Psoas muscle (tissue), 8 donors: Measurements from ENCODE around the gene DAB2IP. TPM values are rescaled to one million over a fixed set of nuclear protein-coding genes. Genes with fewer than 3 reads are reported as not detected.

ENCODE experiments used
- ATAC-seq, 4 donors: fragments of 200-7000 bp; cut with Tn5 transposase; one replicate each; pipeline ENCODE4 v1.9.1; 2020; ENCODE audit warnings: moderate library complexity in 3 of 4, mild to moderate bottlenecking in 2 of 4
- DNase-seq, 2 donors: peaks; one replicate each; pipeline ENCODE4 v3.0.0-alpha.2; 2020
- H3K27ac ChIP-seq: fragments of 200-600 bp; one replicate; pipeline ENCODE4 v1.8.0; 2022
- H3K27me3 ChIP-seq, 3 donors: fragments of 200-600 bp in 1 of 3; one replicate each; pipeline versions ENCODE4 v1.6.1 to v1.8.0; 2013 to 2022; ENCODE audit warnings: low read length in 2 of 3, mild to moderate bottlenecking in 2 of 3, moderate library complexity in 1 of 3; ENCODE audit not compliant: insufficient read depth in 3 of 3
- H3K36me3 ChIP-seq, 2 donors: fragments of 200-600 bp in 1 of 2; one replicate each; pipeline versions ENCODE4 v1.6.1 to v1.8.0; 2013 to 2022; ENCODE audit warnings: low read depth in 1 of 2, mild to moderate bottlenecking in 1 of 2, moderate library complexity in 1 of 2; ENCODE audit not compliant: insufficient read depth in 1 of 2
- H3K4me1 ChIP-seq: fragments of 200-600 bp; one replicate; pipeline ENCODE4 v1.8.0; 2022
- H3K4me3 ChIP-seq: fragments of 200-600 bp; one replicate; pipeline ENCODE4 v1.8.0; 2022; ENCODE audit warnings: mild to moderate bottlenecking
- H3K9me3 ChIP-seq: fragments of 200-600 bp; one replicate; pipeline ENCODE4 v1.8.0; 2022
- CTCF ChIP-seq: fragments of 200-600 bp; IDR thresholded peaks from one replicate; pipeline ENCODE4 v1.8.0; 2022; ENCODE audit warnings: antibody characterized with exemption
- WGBS, 3 donors: extraction: QIAGEN DNeasy Blood & Tissue Kit; methylation state at CpG; one replicate each; pipeline versions ENCODE4 v1.1.6 to v1.1.7; 2013; 5-methylcytosine and 5-hydroxymethylcytosine counted together
- intact Hi-C, 2 donors: fragments of 100-400 bp; cut with DNase I; formaldehyde crosslinking; loops; one replicate each; pipeline versions ENCODE4 v1.11.0 to v1.14.2; 2022
- polyA plus RNA-seq, 3 donors: library from polyadenylated mRNA; stranded (reverse); fragments of 200-250 nt; gene quantifications; one replicate each; pipeline ENCODE4 v1.2.3, GENCODE V29; 2013
- total RNA-seq, 4 donors: library from RNA; stranded (reverse); fragmentation: NEBNext Ultra II Directional in 2 of 4; extraction: Animal tissue kit (Norgen Biotek cat#: 25700) in 2 of 4; gene quantifications; one replicate each; pipeline versions ENCODE4 v1.2.1 to v1.2.4, GENCODE V29; 2021 to 2023
- donor health status: healthy with polysubstance abuse.
- donor health status: DM: no; HTN: no; CAD: no; lungs with moderate emphysema.
- donor health status: Bipolar disorder and iron deficiency.
- donor health status: healthy.
- donor health status: DM: yes; HTN: yes; CAD: no.
- donor health status: DM: no; HTN: no; CAD: no.
- donor health status: DM: no; HTN: no; CAD: no.
- donor health status: DM: yes; HTN: yes; CAD: no.

The DAB2IP gene
- total and polyA plus RNA-seq, 7 donors: 14.1 to 66.2 (median 33.4) TPM

GRCh38 chr9:121652021-121652837 lies 795 bp downstream of the DAB2IP start:
- DNase-seq: peak; percentile 42 to 56
- H3K27ac ChIP-seq: peak overlapping the region; percentile 63
- 10 to 13% (median 12%) methylated on average over 29 of the region's 29 CpGs for WGBS, 3 donors
- peaks cover 67% of the 10 kb centered on the region for H3K4me1 ChIP-seq
- no peaks in the 10 kb centered on the region for H3K9me3 ChIP-seq
- no peaks in the 10 kb centered on the region for H3K27me3 ChIP-seq
- H3K36me3 ChIP-seq: no peaks in the 10 kb centered on the region
- H3K4me3 ChIP-seq: peak overlapping the region; percentile 73
- no peak for ATAC-seq
- TF ChIP-seq CTCF: no peak
- intact Hi-C loops: no loop called here

- TF ChIP-seq CTCF: no peak
- intact Hi-C loops: no loop called here
- Histone ChIP-seq H3K27ac (peak overlapping the region; percentile 24), H3K9me3 (no peaks in the 10 kb centered on the region), H3K4me3 (peak overlapping the region; percentile 73), H3K36me3 (no peaks in the 10 kb centered on the region), H3K27me3 (no peaks in the 10 kb centered on the region), H3K4me1 (peaks cover 73% of the 10 kb centered on the region)
- 45 to 65% (median 60%) methylated on average over 2 of the region's 2 CpGs for WGBS, 3 donors
- no peak for ATAC-seq
- DNase-seq: no peak
Measured at GRCh38 chr9:121652838-121653231, 1.4 kb downstream of the DAB2IP start.

- intact Hi-C loops: no loop called here
- DNase-seq (peak in 1 of 2 donors; percentile 28), ATAC-seq (no peak)
- WGBS, 3 donors: 74 to 79% (median 76%) methylated on average over 3 of the region's 3 CpGs
- Histone ChIP-seq H3K27me3 (no peaks in the 10 kb centered on the region), H3K4me1 (peaks cover 85% of the 10 kb centered on the region), H3K36me3 (no peaks in the 10 kb centered on the region), H3K9me3 (no peaks in the 10 kb centered on the region), H3K4me3 (no peak overlapping the region), H3K27ac (no peak overlapping the region)
- TF ChIP-seq CTCF: no peak
Measured at GRCh38 chr9:121654499-121655140, 3.2 kb downstream of the DAB2IP start.

GRCh38 chr9:121655231-121655755 lies 3.9 kb downstream of the DAB2IP start:
- Histone ChIP-seq H3K27ac (no peak overlapping the region), H3K4me3 (no peak overlapping the region), H3K36me3 (no peaks in the 10 kb centered on the region), H3K9me3 (no peaks in the 10 kb centered on the region), H3K27me3 (no peaks in the 10 kb centered on the region), H3K4me1 (peaks cover 85% of the 10 kb centered on the region)
- no peak for ATAC-seq
- 86 to 96% (median 87%) methylated on average over 3 of the region's 3 CpGs for WGBS, 3 donors
- TF ChIP-seq CTCF: no peak
- no peak for DNase-seq
- intact Hi-C loops: no loop called here
